ENCODE measurements around the gene RPS16. TPM values are rescaled to one million over a fixed set of nuclear protein-coding genes. Genes with fewer than 3 reads are reported as not detected.

The RPS16 gene
- total and polyA plus RNA-seq, 2 of the 13 experiments (the other 11 are each of a cell fraction or from before 2014, with no cell fraction given) = 488 to 2,583 TPM

- TF ChIP-seq ATF4 (CRISPR knock-in tag; IDR thresholded peaks at IDR 0.05) = peak in 1 of 2 experiments; percentile 51; a peak in 1 of 4 replicates
- peak; percentile 84 for TF ChIP-seq ZNF605 (CRISPR knock-in tag; IDR thresholded peaks at IDR 0.05)
- peak; percentile 72; the same call in 1 of the 2 replicates for TF ChIP-seq ZNF670 (CRISPR knock-in tag; IDR thresholded peaks at IDR 0.05; ENCODE audit: borderline replicate concordance)
- TF ChIP-seq HNF1B (CRISPR knock-in tag; IDR thresholded peaks at IDR 0.05) = 0 out of 2 replicates have a peak, but pooled peaks have one; percentile 30
- TF ChIP-seq FOXM1 (CRISPR knock-in tag; IDR thresholded peaks at IDR 0.05) = no peak
- no peak for TF ChIP-seq HOMEZ (CRISPR knock-in tag; IDR thresholded peaks at IDR 0.05; ENCODE audit: low read depth)
- TF ChIP-seq TCF7 (IDR thresholded peaks at IDR 0.05; ENCODE audit: low read depth) = no peak
- TF ChIP-seq RFX3 (CRISPR knock-in tag; IDR thresholded peaks at IDR 0.05) = no peak; the same call in 1 of the 2 replicates
- TF ChIP-seq ZNF180 (CRISPR knock-in tag; IDR thresholded peaks at IDR 0.05; ENCODE audit: borderline replicate concordance, low read depth) = no peak
- TF ChIP-seq RERE (CRISPR knock-in tag; IDR thresholded peaks at IDR 0.05; ENCODE audit: low read depth) = no peak; the same call in 1 of the 2 replicates
- peak; percentile 58; the same call in 1 of the 2 replicates for TF ChIP-seq ZFP91 (CRISPR knock-in tag; IDR thresholded peaks at IDR 0.05; ENCODE audit: borderline replicate concordance)
- TF ChIP-seq ZNF678 (CRISPR knock-in tag; IDR thresholded peaks at IDR 0.05) = no peak
- no peak for TF ChIP-seq ARNT (IDR thresholded peaks at IDR 0.05)
- TF ChIP-seq EP300 (IDR thresholded peaks at IDR 0.05; ENCODE audit: low read depth in 2 of 2, low read length in 2 of 2) = peak in 1 of 2 experiments; percentile 35; a peak in 2 of 4 replicates
- TF ChIP-seq EP300 (CRISPR knock-in tag; IDR thresholded peaks at IDR 0.05; ENCODE audit: borderline replicate concordance) = 0 out of 2 replicates have a peak, but pooled peaks have one; percentile 6
- TF ChIP-seq SNRNP70 (IDR thresholded peaks at IDR 0.05; ENCODE audit: low read depth, low read length) = no peak
- peak; percentile 16 for TF ChIP-seq YY1 (IDR thresholded peaks at IDR 0.05; ENCODE audit: insufficient read depth, insufficient replicate concordance, low read depth, low read length)
Measured at GRCh38 chr19:39412100-39412866, 23.5 kb downstream of the RPS16 start, which contains the start of gene PLEKHG2 (continued).

All from HepG2 (cell line).